HG02759 (cell line): ENCODE data around the gene BTG1.

Source experiments
- ATAC-seq: cut with Tn5 transposase; IDR thresholded peaks from one replicate; pipeline ENCODE4 v1.9.1; 2021; ENCODE audit warnings: mild to moderate bottlenecking, moderate library complexity; ENCODE audit not compliant: unreplicated experiment

The BTG1 gene

DNA sequence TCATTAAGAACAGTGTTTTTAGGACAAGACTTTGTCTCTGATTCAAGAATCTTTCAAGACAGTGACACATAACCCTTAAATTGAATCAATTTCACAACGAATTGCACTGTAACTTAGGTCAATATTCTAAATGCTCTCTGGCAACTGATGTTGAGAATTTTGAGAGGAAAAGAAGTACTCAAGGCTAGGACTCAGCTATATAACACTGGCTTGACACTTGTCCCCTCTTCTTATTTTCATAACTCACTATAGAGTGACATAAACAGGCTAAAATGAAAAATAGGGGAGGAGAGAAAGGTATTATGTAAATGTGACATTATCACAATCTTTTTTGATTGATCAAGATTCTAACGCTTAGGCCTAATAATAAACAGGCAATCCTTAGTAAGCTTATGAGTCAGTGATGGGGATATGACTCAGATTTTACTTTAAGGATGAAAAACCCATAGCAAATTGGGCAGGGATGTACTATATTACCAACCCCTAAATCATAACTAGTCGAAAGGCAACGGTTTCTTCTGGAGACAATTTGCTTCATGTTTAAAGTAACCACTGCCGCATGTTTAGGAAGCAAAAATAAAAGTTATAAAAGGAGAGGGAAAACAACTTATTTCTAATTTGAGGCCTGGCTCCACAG lies 10.9 kb downstream of the BTG1 start:
- ATAC-seq, result peak; percentile 21

DNA sequence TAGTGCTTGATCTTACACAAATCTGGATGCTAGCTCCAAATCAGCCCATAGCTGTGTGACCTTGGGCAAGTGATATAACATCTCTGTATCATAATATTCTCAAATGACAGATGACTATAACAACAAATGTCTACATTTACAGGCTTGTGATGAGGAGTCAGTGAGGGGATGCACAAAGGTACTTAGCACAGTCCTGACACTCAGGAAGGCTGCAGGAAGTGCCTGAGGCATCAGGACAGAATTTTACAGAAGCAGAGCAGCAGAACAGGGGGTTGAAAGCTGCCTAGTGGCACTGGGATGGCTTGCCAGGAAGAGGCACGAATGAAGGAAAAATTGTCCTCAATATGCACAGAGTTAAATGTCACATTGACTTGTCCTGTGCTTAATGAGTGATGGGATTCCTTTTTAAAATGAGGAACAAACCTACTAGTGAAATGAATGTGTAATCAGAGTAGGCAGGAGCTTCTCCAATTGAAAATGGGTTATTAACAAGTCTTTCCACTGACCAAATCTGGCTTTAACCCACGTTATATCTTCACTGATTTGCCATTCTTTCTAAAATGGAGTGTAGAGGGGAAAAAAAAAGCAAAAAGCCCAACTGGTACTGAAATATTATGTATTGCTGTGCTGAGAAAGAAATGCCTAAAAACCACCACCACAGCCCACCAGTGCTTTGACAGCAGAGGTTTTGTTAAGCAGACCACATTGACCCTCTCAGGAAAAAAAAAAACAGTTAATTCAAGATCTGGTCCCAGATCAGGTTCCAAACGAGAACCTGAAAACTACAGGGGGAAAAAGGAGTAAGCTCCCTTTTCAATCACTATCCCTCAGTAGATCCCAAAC lies 11.6 kb downstream of the BTG1 start:
- ATAC-seq, result peak; percentile 39

DNA sequence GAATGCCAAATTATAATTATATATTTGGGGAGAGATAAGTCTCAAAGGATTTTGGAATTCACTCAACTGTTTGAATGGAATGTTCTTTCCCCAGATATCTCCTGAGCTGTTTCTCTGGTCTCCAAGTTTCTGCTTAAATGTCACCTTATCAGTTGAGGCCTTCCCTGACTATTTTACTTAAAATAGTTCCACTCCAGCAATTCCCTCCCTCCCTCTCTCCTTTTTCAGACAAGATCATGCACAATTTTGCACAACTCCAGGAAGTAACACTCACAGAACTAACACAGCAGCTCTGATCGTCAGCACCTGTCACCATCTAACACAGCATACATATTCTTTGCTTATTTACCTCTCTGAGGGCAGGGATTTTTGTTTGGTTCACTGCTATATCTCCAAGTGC lies 12.5 kb downstream of the BTG1 start:
- ATAC-seq, result no peak

DNA sequence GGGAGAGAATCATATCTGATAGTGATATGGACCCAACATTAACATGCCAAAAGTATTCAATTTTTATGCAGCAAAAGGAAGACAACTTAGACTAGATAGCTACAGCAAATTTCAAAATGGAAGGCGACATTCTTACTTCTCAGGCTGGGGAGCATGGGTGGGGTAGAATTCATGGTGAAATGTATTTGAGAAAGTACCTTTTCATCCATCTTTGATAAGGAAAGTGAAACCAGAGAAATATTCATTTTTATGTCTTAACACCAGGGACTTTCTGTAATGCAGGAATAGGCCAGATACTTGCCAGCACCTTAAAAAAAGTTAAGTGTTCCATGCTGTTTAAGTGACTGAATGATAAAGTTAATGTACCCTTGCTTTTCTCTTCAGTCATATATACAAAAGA lies 13.4 kb downstream of the BTG1 start:
- ATAC-seq, result no peak

DNA sequence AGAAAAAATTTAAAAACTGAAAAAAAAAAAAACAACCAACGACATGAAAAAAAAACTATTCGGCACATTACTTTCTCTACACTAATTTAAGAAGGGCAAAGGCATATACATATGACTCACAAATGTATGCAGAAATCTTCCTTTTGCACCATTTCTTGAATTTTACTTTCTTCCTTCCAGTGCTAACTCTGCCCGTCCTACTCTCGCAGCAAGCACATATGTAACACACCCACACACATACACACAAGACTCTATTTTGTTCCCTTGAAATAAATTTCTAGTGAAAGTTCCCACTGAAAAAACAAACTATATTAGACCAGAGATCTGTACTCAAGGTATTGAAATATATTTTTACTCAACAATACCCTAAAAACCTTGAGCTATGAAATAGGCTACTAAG lies 14.6 kb downstream of the BTG1 start:
- no peak for ATAC-seq

DNA sequence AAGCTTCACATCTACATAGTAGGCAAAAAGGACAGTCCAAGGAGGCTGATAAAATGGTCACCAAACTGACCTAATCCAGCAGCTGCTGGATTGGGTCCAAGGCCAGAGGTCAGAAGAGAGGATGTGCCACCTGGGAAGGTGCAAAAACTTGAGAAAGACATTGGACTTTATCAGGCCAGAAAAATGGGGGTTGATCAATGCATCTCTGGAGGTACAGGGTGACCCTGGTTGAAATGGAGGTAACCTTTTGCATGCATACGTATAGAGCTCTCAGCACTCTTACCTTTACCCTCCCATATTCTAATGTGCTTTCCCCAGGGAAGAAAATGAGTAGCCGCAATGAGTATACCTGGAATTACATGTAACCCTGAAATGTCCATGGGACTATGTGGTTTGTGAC lies 16.0 kb downstream of the BTG1 start:
- ATAC-seq, result no peak

DNA sequence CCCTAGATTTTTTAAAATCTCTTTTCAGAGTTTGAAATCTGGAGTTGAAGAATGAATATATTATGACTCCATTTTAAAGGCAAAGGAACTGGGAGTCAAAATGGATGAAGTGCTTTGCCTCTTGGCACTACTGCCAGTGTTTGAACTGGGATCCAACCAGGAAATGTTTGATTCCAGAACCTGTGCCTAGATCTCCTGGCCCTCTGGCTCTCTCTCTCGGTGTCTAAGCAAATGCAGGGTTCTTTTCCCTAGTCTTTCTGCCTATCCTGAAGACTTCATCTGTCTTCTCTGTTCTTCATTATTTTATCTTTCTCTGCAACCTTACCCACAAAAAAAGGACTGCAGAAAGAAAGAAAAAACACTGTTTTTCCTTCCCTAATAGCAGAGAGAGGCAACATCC lies 17.0 kb downstream of the BTG1 start:
- ATAC-seq, result no peak

DNA sequence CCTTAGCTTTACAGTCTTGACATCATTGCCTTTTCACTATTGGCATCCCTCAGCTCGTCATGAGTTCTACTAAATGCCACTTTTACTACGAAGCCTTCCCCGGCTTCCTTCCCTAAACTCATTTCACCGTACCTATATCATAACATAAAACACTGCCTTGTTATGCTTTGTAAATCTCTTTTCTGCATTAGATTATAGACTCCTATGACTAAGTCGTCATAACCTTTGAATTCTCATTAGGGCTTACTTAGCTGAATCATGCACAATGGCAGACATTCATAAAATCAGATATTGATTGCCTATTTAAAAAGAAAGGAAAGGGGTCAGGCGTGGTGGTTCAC lies 21.0 kb downstream of the BTG1 start:
- ATAC-seq, result peak; percentile 21

DNA sequence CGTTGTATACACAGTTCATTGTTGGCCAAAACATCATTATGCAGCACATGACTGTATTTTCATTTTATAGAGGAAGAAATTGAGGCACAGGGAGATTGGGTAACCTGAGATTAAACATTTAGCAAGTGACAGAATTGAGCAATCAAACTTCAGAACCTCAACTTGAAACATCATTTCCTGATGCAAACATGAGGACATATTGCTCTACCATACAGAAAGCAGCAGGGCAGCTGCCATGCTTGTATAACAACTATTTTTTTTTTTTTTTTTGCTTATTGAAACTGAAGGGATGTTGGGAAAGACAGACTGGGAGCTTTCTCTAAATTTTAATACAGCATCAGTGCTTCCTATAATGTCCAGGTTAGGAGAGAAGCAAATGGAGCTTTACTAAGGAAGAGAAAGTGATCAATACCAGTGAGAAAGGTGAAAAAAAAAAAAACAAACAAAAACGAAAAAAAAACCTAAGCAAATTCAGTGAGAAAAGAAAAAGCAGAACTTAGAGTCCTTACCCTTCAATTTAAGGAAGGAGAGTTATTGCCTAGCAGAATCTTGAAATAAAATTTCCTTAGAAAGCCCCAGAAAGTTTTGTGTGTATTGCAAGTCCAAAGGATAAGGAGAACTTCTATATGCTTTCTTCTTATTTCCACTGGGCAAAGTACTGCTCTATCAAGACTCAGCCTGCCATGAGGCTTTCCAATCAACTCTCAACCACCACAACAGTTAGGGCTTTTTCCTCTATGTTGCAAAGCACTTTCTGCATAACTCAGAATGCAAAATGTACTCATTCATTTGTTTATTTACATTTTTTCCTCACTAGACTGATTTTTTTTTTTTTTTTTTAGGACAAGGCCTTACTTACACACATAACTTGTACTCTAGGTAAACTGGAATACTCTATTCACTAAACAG lies 21.6 kb downstream of the BTG1 start:
- peak; percentile 36 for ATAC-seq

DNA sequence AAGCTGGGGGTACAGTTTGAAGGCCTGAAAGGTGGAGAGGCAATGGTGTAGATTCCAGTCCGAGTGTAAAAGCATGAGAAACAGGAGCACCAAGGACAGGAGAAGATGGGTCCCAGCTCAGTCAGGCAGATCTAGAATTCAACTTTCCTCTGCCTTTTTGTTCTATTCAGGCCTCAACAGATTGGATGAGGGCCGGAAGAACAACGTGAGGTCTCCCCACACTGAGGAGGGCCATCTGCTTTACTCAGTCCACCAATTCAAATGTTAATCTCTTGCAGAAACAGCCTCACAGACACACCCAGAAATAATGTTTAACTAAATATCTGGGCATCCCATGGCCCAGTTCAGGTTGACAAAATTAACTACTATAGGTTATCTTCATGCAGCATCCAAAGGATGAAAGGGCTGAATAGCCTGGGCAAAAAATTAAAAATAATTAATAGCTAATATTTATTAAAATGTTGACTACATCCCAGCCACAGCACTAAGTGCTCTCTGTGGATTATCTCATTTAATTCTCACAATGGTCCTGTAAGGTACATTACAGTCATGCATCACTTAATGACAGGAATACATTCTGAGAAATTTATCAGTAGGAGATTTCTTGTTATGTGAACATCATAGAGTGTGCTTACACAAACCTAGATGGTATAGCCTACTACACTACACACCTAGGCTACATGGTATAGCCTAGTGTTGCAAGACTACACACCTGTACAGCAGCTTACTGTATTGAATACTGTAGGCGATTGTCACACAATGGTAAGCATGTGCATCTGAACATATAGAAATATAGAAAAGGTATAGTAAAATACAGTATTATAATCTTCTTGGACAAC lies 22.5 kb downstream of the BTG1 start:
- no peak for ATAC-seq

DNA sequence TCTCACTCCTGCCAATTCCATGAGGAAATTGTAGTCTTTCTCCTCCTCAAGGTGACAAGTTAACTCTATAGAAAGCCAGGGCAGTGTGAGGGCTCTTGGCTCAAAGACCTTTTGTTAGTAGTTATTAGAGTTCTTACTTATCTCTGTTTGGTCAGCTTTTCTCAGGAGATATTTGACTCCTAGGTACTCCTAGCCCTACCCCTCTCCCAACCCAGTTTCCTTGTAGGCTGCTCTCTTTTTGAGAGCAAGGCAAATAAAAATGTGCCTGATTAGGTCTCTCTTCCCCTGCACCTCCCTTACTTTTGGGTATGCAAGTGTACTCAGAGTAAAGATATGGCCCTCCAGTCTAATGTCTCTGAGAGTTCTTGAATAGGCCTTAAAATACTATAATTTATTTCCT lies 23.8 kb downstream of the BTG1 start:
- ATAC-seq, result no peak

DNA sequence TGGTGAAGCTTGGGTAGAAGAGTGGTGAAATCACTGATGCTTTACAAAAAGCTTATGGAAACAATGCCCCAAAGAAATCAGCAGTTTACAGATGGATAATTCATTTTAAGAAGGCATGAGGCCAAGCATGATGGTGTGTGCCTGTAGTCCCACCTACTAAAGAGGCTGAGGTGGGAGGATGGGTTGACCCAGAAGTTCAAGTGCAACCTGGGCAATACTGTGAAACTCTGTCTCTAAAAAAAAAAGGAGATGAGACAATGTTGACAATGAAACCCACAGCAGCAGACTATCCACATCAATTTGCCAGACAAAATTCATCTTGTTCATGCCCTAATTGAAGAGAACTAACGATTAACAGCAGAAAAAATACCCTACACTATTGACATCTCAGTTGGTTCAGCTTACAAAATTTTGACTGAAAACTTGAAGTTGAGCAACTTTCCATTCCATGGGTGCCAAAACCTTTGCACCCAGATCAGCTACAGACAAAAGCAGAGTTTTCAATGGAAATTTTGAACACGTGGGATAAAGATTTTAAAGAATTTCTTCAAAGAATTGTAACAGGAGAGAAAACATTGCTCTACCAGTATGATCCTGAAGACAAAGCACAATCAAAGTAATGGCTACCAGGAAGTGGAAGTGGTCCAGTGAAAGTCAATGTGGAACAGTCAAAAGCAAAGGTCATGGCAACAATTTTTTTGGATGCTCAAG lies 26.7 kb downstream of the BTG1 start:
- ATAC-seq, result no peak

DNA sequence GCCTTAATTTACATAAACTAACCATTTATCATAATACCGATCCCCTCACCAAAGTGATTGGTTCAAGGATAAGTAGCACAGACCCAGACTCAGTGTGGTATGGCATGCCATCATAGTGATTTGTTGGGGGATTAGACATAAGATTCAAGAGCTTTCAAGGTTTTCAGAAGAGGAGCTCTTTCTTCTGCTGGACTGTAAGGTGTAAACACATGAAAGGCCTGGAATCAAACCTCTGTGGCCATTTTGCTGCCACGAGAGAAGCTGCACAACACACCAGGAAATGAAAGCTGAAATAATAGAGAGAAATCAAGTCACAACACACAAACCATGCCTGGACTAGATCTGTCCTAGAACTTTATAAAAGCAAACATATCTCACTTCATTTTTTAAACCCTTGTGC lies 30.8 kb downstream of the BTG1 start:
- no peak for ATAC-seq

DNA sequence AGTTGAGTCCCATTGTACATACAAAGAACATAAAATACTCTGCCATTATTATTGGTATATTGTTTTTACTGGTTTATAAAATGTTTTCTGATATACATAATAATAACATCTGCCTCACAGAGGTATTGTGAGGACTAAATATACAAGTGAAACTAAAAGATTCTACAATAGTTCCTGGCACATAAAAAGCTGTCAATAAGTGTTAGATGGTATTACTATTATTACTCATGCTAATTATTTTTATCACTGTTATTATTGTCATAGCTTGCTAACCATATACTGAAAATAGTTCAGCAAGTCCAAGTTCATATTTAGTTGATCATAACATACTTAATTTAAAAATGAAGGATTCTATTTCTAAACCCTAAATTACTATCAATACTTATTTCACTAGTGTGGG lies 34.4 kb downstream of the BTG1 start:
- peak; percentile 65 for ATAC-seq

DNA sequence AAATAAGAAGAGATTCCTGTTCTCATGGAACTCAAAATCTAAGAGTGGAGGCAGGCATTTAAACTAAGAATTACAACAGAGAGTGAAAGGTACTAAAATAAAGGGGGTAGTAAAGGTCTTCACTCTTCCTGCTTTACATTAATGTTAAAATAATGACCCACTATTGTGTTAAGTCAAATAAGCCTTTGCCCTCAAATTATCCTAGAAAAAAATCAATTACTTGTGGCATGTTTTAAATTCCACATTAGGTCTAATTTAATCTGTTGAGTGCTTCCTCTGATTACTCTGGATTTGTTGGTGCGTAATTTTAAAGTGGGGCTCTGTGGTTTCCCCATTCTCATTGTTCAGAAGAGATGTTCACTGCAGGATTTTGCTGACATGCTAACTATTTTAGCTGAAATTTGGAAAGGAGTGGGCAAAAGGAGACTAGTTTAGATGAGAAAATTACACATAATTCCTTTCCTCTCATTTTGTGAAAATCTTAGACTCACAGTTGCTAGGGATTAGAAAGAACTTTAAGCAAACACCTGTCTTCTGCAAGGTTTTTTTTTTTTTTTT lies 35.5 kb downstream of the BTG1 start:
- no peak for ATAC-seq

DNA sequence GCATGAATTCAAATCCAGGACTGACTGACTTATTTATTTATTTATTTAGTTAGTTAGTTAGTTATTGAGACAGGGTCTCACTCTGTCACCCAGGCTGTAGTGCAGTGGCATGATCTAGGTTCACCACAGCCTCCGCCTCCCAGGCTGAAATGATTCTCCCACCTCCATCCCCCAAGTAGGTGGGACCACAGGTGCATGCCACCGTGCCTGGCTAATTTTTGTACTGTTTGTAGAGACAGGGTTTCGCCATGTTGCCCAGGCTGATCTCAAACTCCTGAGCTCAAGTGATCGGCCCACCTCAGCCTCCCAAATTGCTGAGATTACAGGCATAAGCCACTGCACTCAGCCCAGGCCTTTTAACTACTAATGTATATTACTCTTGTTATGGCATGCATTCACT lies 36.0 kb downstream of the BTG1 start:
- no peak for ATAC-seq

DNA sequence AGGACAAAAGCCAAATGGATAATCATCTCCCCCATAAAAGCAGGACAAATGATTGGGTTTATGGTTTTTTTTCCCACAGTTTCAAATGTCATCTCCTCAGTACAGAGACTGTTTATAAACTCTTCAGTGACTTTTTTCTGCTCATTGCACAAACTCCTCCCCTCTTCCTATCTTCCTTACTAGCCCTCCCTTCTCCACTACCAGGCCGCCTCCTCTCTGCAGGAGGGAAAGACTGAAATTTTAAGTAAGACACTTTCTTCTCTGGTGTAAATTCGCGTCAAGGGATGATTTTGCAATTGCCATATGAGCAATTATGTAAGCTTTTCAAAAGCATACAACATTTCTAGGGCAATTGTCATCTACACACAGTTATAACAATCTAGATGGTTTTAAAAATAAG lies 37.0 kb downstream of the BTG1 start:
- no peak for ATAC-seq

DNA sequence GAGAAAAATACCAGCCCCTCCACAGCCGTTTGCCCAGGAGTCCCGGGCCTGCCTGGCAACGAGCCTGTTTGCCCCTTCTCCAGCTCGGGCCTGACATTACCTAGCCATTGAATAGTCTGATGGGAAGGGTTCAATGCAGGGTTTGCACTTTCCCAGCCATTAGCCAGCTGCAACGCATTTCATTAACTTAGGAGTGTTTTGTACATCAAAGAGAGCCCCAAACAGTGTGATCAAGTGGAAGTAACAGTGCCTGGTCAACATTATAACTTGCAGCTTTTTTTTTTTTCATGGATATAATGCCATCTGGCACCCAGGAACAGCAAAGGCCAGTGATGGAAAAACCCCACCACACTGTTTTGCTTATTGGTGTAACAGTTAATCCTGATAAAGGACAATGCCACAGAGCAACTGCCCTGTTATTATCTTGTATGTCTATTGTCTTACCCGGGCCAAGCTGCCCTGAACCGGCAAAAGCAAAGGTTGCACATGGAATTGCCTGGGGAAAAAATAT lies 38.0 kb downstream of the BTG1 start:
- ATAC-seq, result no peak

DNA sequence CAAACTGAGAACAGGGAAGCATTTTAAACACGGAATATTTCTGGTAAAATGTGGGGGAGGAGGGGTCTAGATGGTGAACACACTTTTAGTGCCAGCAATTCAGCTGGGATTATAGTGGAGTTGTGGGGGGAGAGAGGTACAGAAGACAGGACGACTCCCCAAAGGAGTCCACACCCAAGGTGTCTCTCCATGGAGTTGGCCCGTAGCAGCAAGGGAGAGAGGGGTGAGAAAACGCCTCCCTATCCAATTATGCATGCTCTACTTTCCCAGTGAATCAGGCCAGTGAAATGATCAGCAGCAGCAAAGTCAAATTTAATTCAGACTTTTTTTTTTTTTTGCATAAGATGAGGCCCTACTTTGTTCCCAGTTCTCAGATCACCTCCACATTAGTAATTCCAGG lies 38.6 kb downstream of the BTG1 start:
- no peak for ATAC-seq

DNA sequence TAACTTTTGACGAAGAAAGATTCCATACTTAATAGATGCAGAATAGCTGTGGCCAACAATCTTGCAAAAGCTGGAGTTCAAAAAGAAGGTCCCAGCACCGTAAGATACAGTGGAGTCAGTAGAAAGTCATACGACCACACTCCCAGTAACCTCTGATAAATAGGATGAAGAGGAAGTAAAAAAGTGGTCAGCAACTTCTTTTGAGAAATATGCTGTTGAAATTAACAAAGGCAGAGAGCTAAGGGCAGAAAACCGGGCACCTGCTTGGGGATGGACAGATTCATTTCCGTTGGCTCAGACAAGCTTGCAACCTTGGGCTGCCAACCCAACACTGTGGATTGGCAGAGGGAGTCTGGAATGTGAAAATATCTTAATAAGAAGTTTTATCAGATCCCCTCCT lies 40.0 kb downstream of the BTG1 start:
- ATAC-seq, result no peak
